K562 (cell line): ENCODE results near the gene GFRA3. TPM values are rescaled to one million over a fixed set of nuclear protein-coding genes. Genes with fewer than 3 reads are reported as not detected.
A peak's percentile ranks its signal among the peaks of the same experiment; 100 is the strongest.

Experiments
- ATAC-seq: fragments of 200-7000 bp; cut with Tn5 transposase; 3 replicates; pipeline ENCODE4 v1.9.1; 2020; ENCODE audit warnings: moderate library complexity
- BruUV-seq: library from RNA; stranded (reverse); fragments of 400-500 nt; replicated peaks from 2 replicates; lab custom pipeline; 2021; lab: Mats Ljungman, UMichigan
- CTCF ChIA-PET: fragments of 300-600 bp; formaldehyde crosslinking; extraction: SDS; loops from one replicate; lab custom pipeline; 2021; ENCODE audit warnings: low intra/inter-chr PET ratio; lab: Yijun Ruan, JAX
- POLR2A ChIA-PET: fragments of 300-600, 350-650 bp; sonication (Branson Sonifier 250); formaldehyde crosslinking; extraction: SDS; loops from one replicate; lab custom pipeline; 2021; ENCODE audit warnings: antibody characterized with exemption, inconsistent platforms; lab: Yijun Ruan, JAX
- DNase-seq, 4 experiments: peaks; one replicate each; pipeline versions ENCODE4 v3.0.0 to v3.0.0-alpha.2; 2011 to 2018; ENCODE audit warnings: low spot score in 3 of 4, mixed read lengths in 3 of 4; ENCODE audit errors: extremely low read depth in 1 of 4
- FAIRE-seq: peaks from 2 replicates; lab custom pipeline; 2011; peaks lifted over from hg19 to GRCh38; lab: Jason Lieb, UNC
- H2AFZ ChIP-seq: 2 replicates; pipeline ENCODE4 v1.6.0; 2011; ENCODE audit warnings: low read depth, low read length, control low read depth, inconsistent platforms
- H3K27ac ChIP-seq: fragments of 200-600 bp; 3 replicates; pipeline ENCODE4 v1.8.0; 2011; ENCODE audit warnings: low read depth, mild to moderate bottlenecking, control low read depth, inconsistent platforms, low read length, moderate library complexity, mixed read lengths; ENCODE audit errors: extremely low read depth
- H3K27me3 ChIP-seq, 2 experiments: fragments of 300-600 bp in 1 of 2; 2 replicates in 1 of 2; 3 replicates in 1 of 2; pipeline versions ENCODE4 v1.6.0 to v1.8.0; 2011; ENCODE audit warnings: inconsistent platforms in 2 of 2, low read length in 2 of 2, mild to moderate bottlenecking in 1 of 2, mixed read lengths in 1 of 2, moderate library complexity in 1 of 2; ENCODE audit not compliant: control insufficient read depth in 2 of 2, insufficient read depth in 2 of 2
- H3K36me3 ChIP-seq: fragments of 300-600 bp; 3 replicates; pipeline ENCODE4 v1.8.0; 2011; ENCODE audit warnings: mild to moderate bottlenecking, low read length, inconsistent platforms; ENCODE audit not compliant: control insufficient read depth, insufficient read depth
- H3K4me1 ChIP-seq, 2 experiments: fragments of 200-600 bp in 1 of 2; replicated peaks in 1 of 2; 2 replicates in 1 of 2; 3 replicates in 1 of 2; pipeline versions ENCODE4 v1.5.1 to v1.8.0; 2011; ENCODE audit warnings: inconsistent platforms in 2 of 2, low read length in 2 of 2, mild to moderate bottlenecking in 1 of 2, mixed read lengths in 1 of 2, moderate library complexity in 1 of 2; ENCODE audit not compliant: control insufficient read depth in 2 of 2, insufficient read depth in 2 of 2
- H3K4me2 ChIP-seq: 2 replicates; pipeline ENCODE4 v1.6.1; 2011; ENCODE audit warnings: low read length, control low read depth, inconsistent platforms, mixed read lengths; ENCODE audit not compliant: insufficient read depth
- H3K4me3 ChIP-seq: fragments of 200-600 bp; sonication (generic), shearing (Covaris generic); 2 replicates; pipeline ENCODE4 v1.5.1; 2016; ENCODE audit warnings: control low read depth, inconsistent platforms
- H3K79me2 ChIP-seq: fragments of 200-600 bp; 3 replicates; pipeline ENCODE4 v1.8.0; 2011; ENCODE audit warnings: low read length, inconsistent platforms; ENCODE audit not compliant: control insufficient read depth, insufficient read depth
- H3K9ac ChIP-seq, 2 experiments: 2 replicates each; pipeline versions ENCODE4 v1.6.0 to v1.6.1; 2011; ENCODE audit warnings: low read depth in 2 of 2, low read length in 2 of 2, control low read depth in 1 of 2, inconsistent platforms in 1 of 2, mild to moderate bottlenecking in 1 of 2, mixed read lengths in 1 of 2; ENCODE audit not compliant: insufficient read depth in 1 of 2
- H3K9me1 ChIP-seq: one replicate; pipeline ENCODE4 v1.6.0; 2011; ENCODE audit warnings: inconsistent platforms, mild to moderate bottlenecking, low read length, moderate library complexity; ENCODE audit not compliant: control insufficient read depth, insufficient read depth
- H3K9me3 ChIP-seq: replicated peaks from 2 replicates; pipeline ENCODE4 v1.5.1; 2011; ENCODE audit warnings: low read depth, low read length, inconsistent platforms; ENCODE audit not compliant: control insufficient read depth, insufficient read depth
- H4K20me1 ChIP-seq: replicated peaks from 2 replicates; pipeline ENCODE4 v1.6.1; 2011; ENCODE audit warnings: low read length, inconsistent platforms, mixed read lengths; ENCODE audit not compliant: control insufficient read depth, insufficient read depth
- BCLAF1 ChIP-seq, 2 experiments: fragments of 450-650 bp in 1 of 2; IDR thresholded peaks; 2 replicates each; pipeline ENCODE4 v1.6.1; 2011 to 2017; ENCODE audit warnings: low read depth in 2 of 2, antibody characterized with exemption in 1 of 2, borderline replicate concordance in 1 of 2, low read length in 1 of 2, mild to moderate bottlenecking in 1 of 2, mixed read lengths in 1 of 2; ENCODE audit not compliant: control insufficient read depth in 1 of 2
- CHD2 ChIP-seq: IDR thresholded peaks from 2 replicates; pipeline ENCODE4 v1.6.1; 2011; ENCODE audit warnings: low read depth, low read length
- GTF3C2 ChIP-seq: IDR thresholded peaks from 3 replicates; pipeline ENCODE4 v1.6.1; 2011; ENCODE audit warnings: borderline replicate concordance, mild to moderate bottlenecking, moderate library complexity; ENCODE audit not compliant: insufficient read length; ENCODE audit errors: extremely low read depth
- NCOA6 ChIP-seq: fragments of 450-650 bp; IDR thresholded peaks from 2 replicates; pipeline ENCODE4 v1.6.1; 2017; ENCODE audit warnings: mild to moderate bottlenecking
- PKNOX1 ChIP-seq: fragments of 450-650 bp; IDR thresholded peaks from 2 replicates; pipeline ENCODE4 v1.6.1; 2016
- STAG1 ChIP-seq: sonication (generic); formaldehyde crosslinking; IDR thresholded peaks from 2 replicates; pipeline ENCODE4 v1.5.0; 2020; ENCODE audit warnings: missing genetic modification reagents, borderline replicate concordance
- TFAP4 ChIP-seq: sonication (generic); formaldehyde crosslinking; IDR thresholded peaks from 2 replicates; pipeline ENCODE4 v1.8.0; 2022; ENCODE audit warnings: missing genetic modification reagents, mild to moderate bottlenecking, moderate library complexity, borderline replicate concordance
- ZNF77 ChIP-seq: fragments of 250-450 bp; sonication (Bioruptor Pico); IDR thresholded peaks from 2 replicates; pipeline ENCODE4 v1.5.0; 2020
- WGBS: fragments of 100-300 bp; shearing (Covaris generic); methylation state at CpG from one replicate; pipeline ENCODE4 v1.1.6; 2016; ENCODE audit warnings: low coverage, mixed read lengths; ENCODE audit not compliant: insufficient coverage; ENCODE audit errors: missing lambda C conversion rate; 5-methylcytosine and 5-hydroxymethylcytosine counted together
- in situ Hi-C: fragments of 300-500 bp; cut with MboI; formaldehyde crosslinking; loops from 4 replicates; pipeline ENCODE4 v1.15.0; 2018; ENCODE audit warnings: inconsistent platforms, mixed read lengths
- intact Hi-C: fragments of 100-400 bp; cut with micrococcal nuclease; formaldehyde crosslinking; loops from 2 replicates; pipeline ENCODE4 v1.14.2; 2022
- polyA plus RNA-seq, 8 experiments: library from polyadenylated mRNA; depleted of rRNA in 4 of 8; stranded (reverse) in 5 of 8; unstranded in 3 of 8; fragments of >200 nt; fragmentation: Nextera tagmentation in 2 of 8; fragmentation: Illumina TruSeq in 1 of 8; extraction: Ambion mirVana in 2 of 8; extraction: Trizol in 1 of 8; gene quantifications; 2 replicates each; pipeline versions ENCODE4 v1.2.1 to v1.2.3, GENCODE V29; 2011 to 2014; ENCODE audit warnings: inconsistent platforms in 1 of 8, missing spikeins in 1 of 8
- total RNA-seq, 7 experiments: library from RNA; depleted of rRNA in 6 of 7; stranded (reverse); fragments of >200 nt in 6 of 7; fragmentation: Illumina TruSeq in 2 of 7; extraction: Trizol in 2 of 7; gene quantifications; 2 replicates each; pipeline versions ENCODE4 v1.2.1 to v1.2.3, GENCODE V29; 2011 to 2021; ENCODE audit warnings: low replicate concordance in 1 of 7

The GFRA3 gene
- total and polyA plus RNA-seq, 9 of the 15 experiments (the other 6 are each of a cell fraction or from before 2014, with no cell fraction given), result 0.05 to 0.09 (median 0.08) TPM; not detected in 6

- H3K9ac ChIP-seq, result no peak overlapping the region
- no peaks in the 10 kb centered on the region for H4K20me1 ChIP-seq
- BruUV-seq, result no TSS peak
- no peak overlapping the region for H3K4me3 ChIP-seq
- no peaks in the 10 kb centered on the region for H3K36me3 ChIP-seq
- in situ Hi-C loops, result no loop called here
- TF ChIP-seq STAG1 (CRISPR knock-in tag) (no peak), TFAP4 (CRISPR knock-in tag) (no peak), NCOA6 (no peak), CHD2 (no peak), BCLAF1 (IDR thresholded peaks at IDR 0.05; ENCODE audit: borderline replicate concordance in 1 of 2, control insufficient read depth in 1 of 2, low read depth in 2 of 2, low read length in 1 of 2) (no peak), ZNF77 (CRISPR knock-in tag) (no peak), PKNOX1 (no peak), GTF3C2 (no peak)
- no peaks in the 10 kb centered on the region for H3K9me1 ChIP-seq
- intact Hi-C loops, result no loop called here
- H3K27ac ChIP-seq, result no peak overlapping the region
- ChIA-PET POLR2A (interaction anchor here (0.5 to 1.2 kb wide), 4 partner anchors 14 to 964 kb away, joined by 3 to 4 read pairs (median 3); no protein-coding TSS in a partner anchor), CTCF (no interaction called here)
- no peak overlapping the region for H3K4me2 ChIP-seq
- peaks cover 16 to 38% of the 10 kb centered on the region in 2 experiments; a peak in 4 of 5 replicates for H3K27me3 ChIP-seq
- WGBS, result 17% methylated on average over 1 of the region's 1 CpG
- H3K9me3 ChIP-seq, result no peaks in the 10 kb centered on the region
- ATAC-seq, result no peak
- H3K79me2 ChIP-seq, result no peaks in the 10 kb centered on the region
- H3K4me1 ChIP-seq, result peaks cover 8 to 10% of the 10 kb centered on the region in 2 experiments; a peak in 4 of 5 replicates
- no peak overlapping the region for H2AFZ ChIP-seq
- no peak for FAIRE-seq
- peak in 1 of 4 experiments; percentile 1 for DNase-seq
Measured at GRCh38 chr5:138238034-138238433, 36.4 kb downstream of the GFRA3 start.
